Small intestine (tissue), 7 donors: ENCODE results near the gene POU2F2. TPM values are rescaled to one million over a fixed set of nuclear protein-coding genes. Genes with fewer than 3 reads are reported as not detected.

Experiments
- DNase-seq, 2 donors: peaks; one replicate each; pipeline versions ENCODE4 v3.0.0 to v3.0.0-alpha.2; 2013
- FAIRE-seq: peaks from 2 replicates; lab custom pipeline; 2012; peaks lifted over from hg19 to GRCh38; lab: Jason Lieb, UNC
- H3K27ac ChIP-seq, 3 donors: one replicate each; pipeline ENCODE4 v1.5.1; 2013; ENCODE audit warnings: low read length in 2 of 3, mild to moderate bottlenecking in 2 of 3, control low read depth in 1 of 3, inconsistent platforms in 1 of 3, low read depth in 1 of 3, moderate library complexity in 1 of 3
- H3K27me3 ChIP-seq, 3 donors: one replicate each; pipeline ENCODE4 v1.6.1; 2013; ENCODE audit warnings: low read length in 3 of 3, inconsistent platforms in 1 of 3; ENCODE audit not compliant: control insufficient read depth in 3 of 3, insufficient read depth in 3 of 3
- H3K36me3 ChIP-seq, 3 donors: one replicate each; pipeline ENCODE4 v1.6.1; 2013; ENCODE audit warnings: low read length in 3 of 3, inconsistent platforms in 1 of 3, low read depth in 1 of 3, mild to moderate bottlenecking in 1 of 3, moderate library complexity in 1 of 3; ENCODE audit not compliant: control insufficient read depth in 3 of 3, insufficient read depth in 2 of 3
- H3K4me1 ChIP-seq, 3 donors: one replicate each; pipeline ENCODE4 v1.6.1; 2013; ENCODE audit warnings: low read length in 2 of 3, inconsistent platforms in 1 of 3, low read depth in 1 of 3, mild to moderate bottlenecking in 1 of 3, moderate library complexity in 1 of 3; ENCODE audit not compliant: control insufficient read depth in 3 of 3, insufficient read depth in 2 of 3
- H3K4me3 ChIP-seq, 3 donors: one replicate each; pipeline ENCODE4 v1.5.1; 2013; ENCODE audit warnings: low read length in 3 of 3, control low read depth in 1 of 3, inconsistent platforms in 1 of 3, low read depth in 1 of 3, mild to moderate bottlenecking in 1 of 3, moderate library complexity in 1 of 3
- H3K9me3 ChIP-seq, 2 donors: one replicate each; pipeline ENCODE4 v1.6.1; 2013; ENCODE audit warnings: low read depth in 1 of 2, low read length in 1 of 2; ENCODE audit not compliant: control insufficient read depth in 2 of 2, insufficient read depth in 1 of 2
- WGBS, 3 donors: extraction: QIAGEN DNeasy Blood & Tissue Kit; methylation state at CpG; one replicate each; pipeline ENCODE4 v1.1.7; 2013; 5-methylcytosine and 5-hydroxymethylcytosine counted together
- polyA plus RNA-seq, 4 donors: library from polyadenylated mRNA; stranded (reverse) in 3 of 4; unstranded in 1 of 4; fragments of 200-250 nt in 3 of 4; fragments of 120-200 nt in 1 of 4; gene quantifications; one replicate each; pipeline versions ENCODE4 v1.2.1 to v1.2.3, GENCODE V29; 2013
- donor health status: healthy with polysubstance abuse.
- donor health status: control.
- donor health status: control.
- donor health status: Bipolar disorder and iron deficiency.
- donor health status: healthy.

Gene POU2F2
- polyA plus RNA-seq, 4 donors: 0.45 to 2.7 (median 1.9) TPM

DNA sequence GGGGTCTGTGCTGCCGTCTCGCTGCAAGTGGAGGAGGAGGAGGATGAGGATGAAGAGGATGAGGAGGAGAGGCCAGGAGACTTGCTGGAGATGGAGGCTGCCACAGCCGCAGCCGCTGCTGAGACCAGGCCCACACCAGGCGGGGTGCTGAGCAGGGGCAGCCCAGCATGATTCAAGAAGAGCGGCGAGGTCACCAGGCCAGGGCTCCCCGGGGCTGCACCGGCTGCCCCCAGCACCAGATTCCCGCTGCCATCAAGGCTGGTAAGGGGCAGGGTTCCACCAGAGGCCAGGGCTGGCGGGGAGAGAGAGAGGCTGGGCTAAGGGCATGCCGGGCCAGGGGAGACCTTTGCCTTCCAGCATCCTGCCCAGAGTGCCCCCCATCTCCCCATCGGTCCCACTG lies 40.9 kb downstream of the POU2F2 start:
- H3K4me3 ChIP-seq: no peak overlapping the region
- H3K27me3 ChIP-seq: peaks cover 0 to 17% (median 0%) of the 10 kb centered on the region in 3 donors
- no peaks in the 10 kb centered on the region for H3K36me3 ChIP-seq
- FAIRE-seq (no peak), DNase-seq (no peak)
- H3K9me3 ChIP-seq: no peaks in the 10 kb centered on the region
- WGBS, 3 donors: 68 to 88% (median 83%) methylated on average over 8 to 13 of the region's 13 CpGs
- H3K4me1 ChIP-seq: peaks cover 0 to 5% (median 0%) of the 10 kb centered on the region in 3 donors
- no peak overlapping the region for H3K27ac ChIP-seq

DNA sequence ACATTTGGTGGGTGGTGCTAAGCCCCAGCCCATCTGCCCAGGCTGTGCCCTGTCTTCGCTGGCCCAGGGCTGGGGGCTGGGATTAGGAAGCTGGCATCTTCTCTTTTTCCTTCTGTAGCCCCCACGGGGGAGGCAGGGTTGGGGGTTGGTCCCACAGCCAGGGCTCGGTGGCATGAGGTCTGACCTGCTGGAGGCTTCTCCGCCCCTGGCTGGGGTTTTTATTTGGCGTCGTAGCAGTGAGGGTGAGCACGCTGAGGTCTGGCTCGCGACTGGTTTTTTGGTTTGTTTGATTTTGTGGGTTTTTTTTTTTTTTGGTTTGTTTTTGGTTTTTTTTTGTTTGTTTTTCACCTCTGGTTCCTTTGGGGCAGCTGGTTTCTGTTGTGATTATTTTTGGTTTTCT lies 41.6 kb downstream of the POU2F2 start:
- H3K4me3 ChIP-seq: no peak overlapping the region
- H3K36me3 ChIP-seq: no peaks in the 10 kb centered on the region
- no peak for DNase-seq
- peak overlapping the region in 1 of 3 donors; percentile 11 for H3K27ac ChIP-seq
- WGBS, 3 donors: 52 to 66% (median 60%) methylated on average over 9 of the region's 9 CpGs
- peaks cover 0 to 12% (median 0%) of the 10 kb centered on the region in 3 donors for H3K27me3 ChIP-seq
- no peak for FAIRE-seq
- no peaks in the 10 kb centered on the region for H3K9me3 ChIP-seq
- peaks cover 0 to 5% (median 0%) of the 10 kb centered on the region in 3 donors for H3K4me1 ChIP-seq

GRCh38 chr19:42089772-42090171 lies 42.5 kb downstream of the POU2F2 start:
- Histone ChIP-seq H3K9me3 (no peaks in the 10 kb centered on the region), H3K4me1 (peaks cover 0 to 5% (median 0%) of the 10 kb centered on the region in 3 donors), H3K27ac (no peak overlapping the region), H3K27me3 (peaks cover 0 to 4% (median 0%) of the 10 kb centered on the region in 3 donors), H3K4me3 (no peak overlapping the region), H3K36me3 (no peaks in the 10 kb centered on the region)
- no peak for FAIRE-seq
- 87 to 91% (median 89%) methylated on average over 13 of the region's 13 CpGs for WGBS, 3 donors
- no peak for DNase-seq

GRCh38 chr19:42089191-42089750 lies 43.0 kb downstream of the POU2F2 start:
- Histone ChIP-seq H3K27me3 (peaks cover 0 to 2% (median 0%) of the 10 kb centered on the region in 3 donors), H3K36me3 (no peaks in the 10 kb centered on the region), H3K9me3 (no peaks in the 10 kb centered on the region), H3K27ac (no peak overlapping the region), H3K4me1 (peaks cover 0 to 5% (median 0%) of the 10 kb centered on the region in 3 donors), H3K4me3 (no peak overlapping the region)
- DNase-seq (no peak), FAIRE-seq (no peak)
- 74 to 89% (median 83%) methylated on average over 13 of the region's 13 CpGs for WGBS, 3 donors

- no peak for FAIRE-seq
These were observed 43.6 kb downstream of the POU2F2 start for GRCh38 chr19:42088471-42089190.

DNA sequence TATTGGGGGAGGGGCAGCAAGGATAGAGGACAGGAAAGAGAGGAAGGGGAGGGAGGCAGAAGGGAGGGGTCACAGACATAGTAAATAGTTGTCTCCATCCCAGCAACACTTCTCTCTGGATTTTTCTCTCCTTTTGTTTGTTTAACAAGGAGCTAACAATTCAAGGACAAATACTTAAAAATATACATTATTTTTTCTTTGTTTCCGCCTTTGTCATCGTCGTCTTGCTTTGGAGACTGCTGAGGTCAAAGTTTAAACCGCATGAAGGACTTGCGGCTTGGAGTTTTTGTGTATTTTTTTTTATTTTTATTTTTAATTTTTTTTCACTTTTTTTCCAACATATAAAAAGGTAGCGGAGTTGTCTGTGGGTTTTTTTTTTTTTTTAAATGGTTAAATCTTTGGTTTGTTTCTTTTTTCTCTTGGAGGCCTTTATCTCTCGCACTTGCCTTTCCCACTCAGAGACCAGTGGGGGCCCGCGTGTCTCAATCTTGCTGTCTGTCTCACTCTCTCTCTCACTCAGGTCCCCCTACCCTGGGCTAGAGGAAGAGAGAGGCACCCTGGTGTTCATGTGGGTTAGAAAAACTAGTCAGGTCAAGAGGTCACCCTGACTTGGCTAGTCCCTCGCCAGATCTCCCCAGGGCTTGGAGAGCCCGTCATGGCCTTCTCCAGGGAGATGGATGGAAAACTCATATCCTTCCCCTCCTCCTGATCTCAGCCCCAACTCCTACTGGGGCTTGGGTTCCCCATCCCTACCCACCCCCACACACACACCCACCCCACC lies 45.3 kb downstream of the POU2F2 start:
- WGBS, 3 donors: 75 to 82% (median 78%) methylated on average over 11 of the region's 11 CpGs
- DNase-seq: no peak

More at GRCh38 chr19:42088471-42089190, 43.6 kb downstream of the POU2F2 start:
- Histone ChIP-seq H3K27ac (no peak overlapping the region), H3K4me3 (no peak overlapping the region), H3K27me3 (peaks cover 0 to under 1% (median 0%) of the 10 kb centered on the region in 3 donors), H3K4me1 (peaks cover 0 to 5% (median 0%) of the 10 kb centered on the region in 3 donors), H3K9me3 (no peaks in the 10 kb centered on the region), H3K36me3 (peaks cover 0 to 2% (median 0%) of the 10 kb centered on the region in 3 donors)
- whole genome bisulfite sequencing, 3 donors: 69 to 73% (median 71%) methylated on average over 18 of the region's 18 CpGs
- DNase-seq: no peak

DNA sequence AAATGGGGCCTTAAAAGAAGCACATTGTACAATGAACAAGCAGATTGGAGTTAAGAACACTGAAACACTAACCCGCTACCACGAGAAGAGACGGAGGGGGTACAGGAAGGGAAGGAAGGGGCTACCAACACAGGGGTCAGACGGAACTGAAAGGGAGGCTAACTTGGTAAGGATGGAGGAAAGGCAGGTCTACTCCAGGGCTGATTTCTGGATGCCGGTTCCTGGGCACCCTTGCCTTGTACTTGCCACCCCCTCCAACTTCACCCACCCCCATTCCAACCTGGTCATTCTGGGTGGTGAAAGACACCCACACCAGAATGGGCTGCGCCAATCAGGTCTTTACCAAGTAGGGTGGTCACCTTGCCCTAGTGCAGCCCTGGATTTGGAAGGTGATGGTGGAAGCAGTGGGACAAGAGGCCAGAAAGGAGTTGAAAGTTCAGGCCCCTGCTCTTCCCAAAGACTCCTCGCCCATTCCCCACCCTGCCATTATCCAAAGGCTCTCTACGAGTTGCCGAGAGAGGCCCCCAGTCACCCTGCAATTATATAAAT lies 46.0 kb downstream of the POU2F2 start:
- WGBS, 3 donors: 79 to 90% (median 88%) methylated on average over 9 of the region's 9 CpGs
- FAIRE-seq: no peak

More for the DNA sequence above, 45.3 kb downstream of the POU2F2 start:
- no peaks in the 10 kb centered on the region for H3K9me3 ChIP-seq
- H3K27ac ChIP-seq: no peak overlapping the region
- H3K4me1 ChIP-seq: peaks cover 0 to 5% (median 4%) of the 10 kb centered on the region in 3 donors
- no peaks in the 10 kb centered on the region for H3K27me3 ChIP-seq
- no peak for FAIRE-seq
- H3K36me3 ChIP-seq: peaks cover 0 to 10% (median 0%) of the 10 kb centered on the region in 3 donors
- no peak overlapping the region for H3K4me3 ChIP-seq

DNA sequence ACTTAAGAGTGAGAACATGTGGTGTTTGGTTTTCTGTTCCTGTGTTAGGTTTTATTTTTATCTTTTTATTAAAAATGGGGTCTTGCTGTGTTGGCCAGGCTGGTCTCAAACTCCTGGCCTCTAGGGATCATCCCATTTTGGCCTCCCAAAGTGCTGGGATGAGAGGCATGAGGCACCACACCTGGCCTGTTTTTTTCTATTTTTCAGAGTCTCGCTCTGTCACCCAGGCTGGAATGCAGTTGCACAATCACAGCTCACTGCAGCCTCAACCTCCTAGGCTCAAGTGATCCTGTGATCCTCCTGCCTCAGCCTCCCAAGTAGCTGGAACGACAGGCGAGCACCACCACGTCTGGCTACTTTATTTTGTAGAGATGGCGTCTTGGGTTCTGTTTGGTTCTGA lies 48.7 kb downstream of the POU2F2 start:
- DNase-seq (no peak), FAIRE-seq (no peak)
- H3K36me3 ChIP-seq: peaks cover 11 to 42% (median 16%) of the 10 kb centered on the region in 3 donors
- WGBS, 3 donors: 92 to 97% (median 93%) methylated on average over 5 of the region's 5 CpGs
- no peaks in the 10 kb centered on the region for H3K9me3 ChIP-seq
- H3K27me3 ChIP-seq: no peaks in the 10 kb centered on the region
- no peak overlapping the region for H3K27ac ChIP-seq
- peaks cover 0 to 11% (median 0%) of the 10 kb centered on the region in 3 donors for H3K4me1 ChIP-seq
- no peak overlapping the region for H3K4me3 ChIP-seq

More for the DNA sequence above, 46.0 kb downstream of the POU2F2 start:
- DNase-seq: no peak
- H3K4me1 ChIP-seq: peaks cover 0 to 11% (median 2%) of the 10 kb centered on the region in 3 donors
- no peaks in the 10 kb centered on the region for H3K27me3 ChIP-seq
- no peak overlapping the region for H3K27ac ChIP-seq
- no peak overlapping the region for H3K4me3 ChIP-seq
- peaks cover 0 to 15% (median 0%) of the 10 kb centered on the region in 3 donors for H3K36me3 ChIP-seq
- H3K9me3 ChIP-seq: no peaks in the 10 kb centered on the region
